Glutamatergic neuron (in vitro differentiated cells): ENCODE data around the gene CREBBP. TPM values are rescaled to one million over a fixed set of nuclear protein-coding genes. Genes with fewer than 3 reads are reported as not detected.

Source experiments
- DNase-seq: peaks from one replicate; pipeline ENCODE4 v3.0.0; 2022
- H3K27ac Mint-ChIP-seq: one replicate; pipeline ENCODE4 v1.8.0; 2020; ENCODE audit warnings: mild to moderate bottlenecking, mixed read lengths, inconsistent platforms; ENCODE audit not compliant: unreplicated experiment
- H3K27me3 Mint-ChIP-seq: one replicate; pipeline ENCODE4 v1.8.0; 2020; ENCODE audit warnings: mild to moderate bottlenecking, moderate library complexity, mixed read lengths, inconsistent platforms; ENCODE audit not compliant: unreplicated experiment
- H3K36me3 Mint-ChIP-seq: one replicate; pipeline ENCODE4 v1.8.0; 2020; ENCODE audit warnings: mild to moderate bottlenecking, mixed read lengths, inconsistent platforms; ENCODE audit not compliant: unreplicated experiment
- H3K4me1 Mint-ChIP-seq: one replicate; pipeline ENCODE4 v1.8.0; 2020; ENCODE audit warnings: mild to moderate bottlenecking, low read depth, mixed read lengths, inconsistent platforms; ENCODE audit not compliant: unreplicated experiment
- H3K4me3 Mint-ChIP-seq: one replicate; pipeline ENCODE4 v1.8.0; 2020; ENCODE audit warnings: mild to moderate bottlenecking, mixed read lengths, inconsistent platforms; ENCODE audit not compliant: unreplicated experiment
- H3K9me3 Mint-ChIP-seq: one replicate; pipeline ENCODE4 v1.8.0; 2020; ENCODE audit warnings: mild to moderate bottlenecking, moderate library complexity, mixed read lengths, inconsistent platforms; ENCODE audit not compliant: unreplicated experiment
- CTCF ChIP-seq: fragments of 200-600 bp; sonication (generic); IDR thresholded peaks from one replicate; pipeline ENCODE4 v1.5.0; 2021; ENCODE audit not compliant: partially characterized antibody, unreplicated experiment
- total RNA-seq: library from RNA; stranded (reverse); fragmentation: NEBNext Ultra II Directional; extraction: Animal tissue kit (Norgen Biotek cat#: 25700); gene quantifications from one replicate; pipeline ENCODE4 v1.2.1, GENCODE V29; 2021; ENCODE audit not compliant: unreplicated experiment

The CREBBP gene
- total RNA-seq, 1 donor from 2014 or later: 96.9 TPM

- H3K9me3 Mint-ChIP-seq: peaks cover 17% of the 10 kb centered on the region
- DNase-seq: no peak
- H3K27ac Mint-ChIP-seq: no peak overlapping the region
- TF ChIP-seq CTCF: no peak
- H3K4me1 Mint-ChIP-seq: peaks cover 14% of the 10 kb centered on the region
- H3K27me3 Mint-ChIP-seq: peaks cover 12% of the 10 kb centered on the region
- H3K36me3 Mint-ChIP-seq: peaks cover 4% of the 10 kb centered on the region
- no peak overlapping the region for H3K4me3 Mint-ChIP-seq
Observed at GRCh38 chr16:3738541-3738940, 142.0 kb downstream of the CREBBP start.

GRCh38 chr16:3738128-3738527 is 142.4 kb downstream of the CREBBP start:
- DNase-seq: no peak
- no peak for TF ChIP-seq CTCF
- Mint-ChIP-seq H3K9me3 (peaks cover 17% of the 10 kb centered on the region), H3K36me3 (peaks cover 4% of the 10 kb centered on the region), H3K4me3 (no peak overlapping the region), H3K4me1 (peaks cover 11% of the 10 kb centered on the region), H3K27me3 (peaks cover 12% of the 10 kb centered on the region), H3K27ac (no peak overlapping the region)

GRCh38 chr16:3737181-3737580 is 143.3 kb downstream of the CREBBP start:
- peak overlapping the region; percentile 83 for H3K27ac Mint-ChIP-seq
- peaks cover 10% of the 10 kb centered on the region for H3K9me3 Mint-ChIP-seq
- peaks cover 4% of the 10 kb centered on the region for H3K36me3 Mint-ChIP-seq
- DNase-seq: no peak
- peaks cover 17% of the 10 kb centered on the region for H3K27me3 Mint-ChIP-seq
- H3K4me3 Mint-ChIP-seq: no peak overlapping the region
- H3K4me1 Mint-ChIP-seq: peaks cover 7% of the 10 kb centered on the region
- TF ChIP-seq CTCF: no peak

GRCh38 chr16:3736116-3736515 is 144.4 kb downstream of the CREBBP start:
- H3K27me3 Mint-ChIP-seq: peaks cover 17% of the 10 kb centered on the region
- no peak for TF ChIP-seq CTCF
- DNase-seq: no peak
- no peak overlapping the region for H3K4me3 Mint-ChIP-seq
- no peak overlapping the region for H3K27ac Mint-ChIP-seq
- peaks cover 4% of the 10 kb centered on the region for H3K36me3 Mint-ChIP-seq
- H3K4me1 Mint-ChIP-seq: peaks cover 11% of the 10 kb centered on the region
- peaks cover 10% of the 10 kb centered on the region for H3K9me3 Mint-ChIP-seq

- DNase-seq: no peak
- no peak overlapping the region for H3K27ac Mint-ChIP-seq
- H3K27me3 Mint-ChIP-seq: peaks cover 18% of the 10 kb centered on the region
- TF ChIP-seq CTCF: no peak
- peaks cover 10% of the 10 kb centered on the region for H3K9me3 Mint-ChIP-seq
- H3K4me1 Mint-ChIP-seq: peaks cover 13% of the 10 kb centered on the region
- no peak overlapping the region for H3K4me3 Mint-ChIP-seq
- H3K36me3 Mint-ChIP-seq: peaks cover 5% of the 10 kb centered on the region
Observed at GRCh38 chr16:3735541-3735940, 145.0 kb downstream of the CREBBP start.
